ENCODE results near the gene PFDN2. TPM values are rescaled to one million over a fixed set of nuclear protein-coding genes. Genes with fewer than 3 reads are reported as not detected.

The PFDN2 gene
- total and polyA plus RNA-seq, 2 experiments from 2014 or later: 47.6 to 93.2 TPM

DNA sequence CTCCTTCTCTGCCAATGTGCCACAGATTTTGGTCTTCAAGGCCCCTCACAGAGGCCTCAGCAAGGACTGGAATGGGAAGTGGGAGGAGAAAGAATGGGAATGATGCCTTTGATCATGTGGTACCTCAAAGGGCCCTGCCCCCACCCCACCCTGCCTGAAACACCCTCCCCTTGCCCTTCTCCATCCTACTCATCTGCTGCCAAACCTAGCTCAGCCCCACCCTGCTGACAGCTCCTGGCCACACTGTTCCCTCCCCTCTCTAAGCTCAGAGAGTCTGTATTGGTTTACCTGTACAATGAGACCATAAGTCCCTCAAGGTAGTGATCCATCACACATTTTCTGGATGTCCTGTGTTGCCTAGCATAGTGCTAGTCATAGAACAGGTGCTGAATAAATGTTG is 41.4 kb downstream of the PFDN2 start:
- Histone ChIP-seq H3K79me2 (no peaks in the 10 kb centered on the region), H3K27ac (no peak overlapping the region)

DNA sequence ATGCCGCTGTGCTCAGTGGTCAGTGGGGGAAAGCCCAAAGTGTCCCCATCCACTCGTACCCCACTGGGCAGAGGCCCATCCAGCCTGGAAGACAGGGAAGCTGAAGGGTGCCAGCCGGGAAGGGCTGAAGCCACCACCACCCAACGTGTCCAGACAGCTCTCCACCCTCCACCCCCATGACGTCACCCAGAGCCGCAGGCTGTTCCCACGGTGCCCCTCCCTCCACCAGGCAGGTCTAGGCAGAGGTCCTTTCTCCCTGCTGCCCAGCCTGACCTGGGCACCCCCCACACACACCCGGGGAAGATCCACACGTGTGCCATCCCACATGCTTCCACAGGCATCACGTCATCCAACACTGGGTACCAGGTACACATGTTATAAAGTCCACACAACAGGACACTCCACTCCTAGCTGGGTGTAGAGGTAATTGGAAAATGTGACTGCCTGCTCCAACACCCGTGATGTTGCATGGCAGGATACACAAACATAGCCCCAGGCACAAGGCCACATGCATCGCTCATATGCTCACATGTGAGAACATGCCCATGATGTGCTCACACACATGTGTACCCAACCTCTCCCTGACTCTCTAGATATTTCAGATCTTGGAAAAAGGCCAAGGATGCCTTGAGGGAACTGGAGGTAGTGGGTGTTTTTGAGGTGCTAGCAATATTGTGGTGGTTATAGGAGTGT is 43.0 kb downstream of the PFDN2 start:
- no peaks in the 10 kb centered on the region for H3K9me3 ChIP-seq (ENCODE audit: low read depth)
- no peak overlapping the region for H3K4me2 ChIP-seq

More for the DNA sequence above, 41.4 kb downstream of the PFDN2 start:
- Histone ChIP-seq H3K9me2 (replicated peaks; ENCODE audit: insufficient read depth) (no peaks in the 10 kb centered on the region), H3K9me3 (ENCODE audit: low read depth) (no peaks in the 10 kb centered on the region), H3K4me2 (no peak overlapping the region), H3K4me1 (ENCODE audit: insufficient read depth) (no peaks in the 10 kb centered on the region), H3K4me3 (no peak overlapping the region), H2AFZ (no peak overlapping the region), H4K20me1 (ENCODE audit: insufficient read depth, poor library complexity, severe bottlenecking) (no peaks in the 10 kb centered on the region), H3K27me3 (no peaks in the 10 kb centered on the region), H3K36me3 (replicated peaks; ENCODE audit: insufficient read depth, low read depth) (no peaks in the 10 kb centered on the region)
- DNase-seq (ENCODE audit: low spot score): no peak
- TF ChIP-seq, protein P1, sequence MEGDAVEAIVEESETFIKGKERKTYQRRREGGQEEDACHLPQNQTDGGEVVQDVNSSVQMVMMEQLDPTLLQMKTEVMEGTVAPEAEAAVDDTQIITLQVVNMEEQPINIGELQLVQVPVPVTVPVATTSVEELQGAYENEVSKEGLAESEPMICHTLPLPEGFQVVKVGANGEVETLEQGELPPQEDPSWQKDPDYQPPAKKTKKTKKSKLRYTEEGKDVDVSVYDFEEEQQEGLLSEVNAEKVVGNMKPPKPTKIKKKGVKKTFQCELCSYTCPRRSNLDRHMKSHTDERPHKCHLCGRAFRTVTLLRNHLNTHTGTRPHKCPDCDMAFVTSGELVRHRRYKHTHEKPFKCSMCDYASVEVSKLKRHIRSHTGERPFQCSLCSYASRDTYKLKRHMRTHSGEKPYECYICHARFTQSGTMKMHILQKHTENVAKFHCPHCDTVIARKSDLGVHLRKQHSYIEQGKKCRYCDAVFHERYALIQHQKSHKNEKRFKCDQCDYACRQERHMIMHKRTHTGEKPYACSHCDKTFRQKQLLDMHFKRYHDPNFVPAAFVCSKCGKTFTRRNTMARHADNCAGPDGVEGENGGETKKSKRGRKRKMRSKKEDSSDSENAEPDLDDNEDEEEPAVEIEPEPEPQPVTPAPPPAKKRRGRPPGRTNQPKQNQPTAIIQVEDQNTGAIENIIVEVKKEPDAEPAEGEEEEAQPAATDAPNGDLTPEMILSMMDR (IDR thresholded peaks at IDR 0.05; ENCODE audit: poor library complexity): no peak
- no peak for TF ChIP-seq EZH2phosphoT487 (IDR thresholded peaks at IDR 0.05; ENCODE audit: low read depth, severe bottlenecking, unreplicated experiment)
- TF ChIP-seq EZH2 (IDR thresholded peaks at IDR 0.05; ENCODE audit: borderline replicate concordance): no peak

DNA sequence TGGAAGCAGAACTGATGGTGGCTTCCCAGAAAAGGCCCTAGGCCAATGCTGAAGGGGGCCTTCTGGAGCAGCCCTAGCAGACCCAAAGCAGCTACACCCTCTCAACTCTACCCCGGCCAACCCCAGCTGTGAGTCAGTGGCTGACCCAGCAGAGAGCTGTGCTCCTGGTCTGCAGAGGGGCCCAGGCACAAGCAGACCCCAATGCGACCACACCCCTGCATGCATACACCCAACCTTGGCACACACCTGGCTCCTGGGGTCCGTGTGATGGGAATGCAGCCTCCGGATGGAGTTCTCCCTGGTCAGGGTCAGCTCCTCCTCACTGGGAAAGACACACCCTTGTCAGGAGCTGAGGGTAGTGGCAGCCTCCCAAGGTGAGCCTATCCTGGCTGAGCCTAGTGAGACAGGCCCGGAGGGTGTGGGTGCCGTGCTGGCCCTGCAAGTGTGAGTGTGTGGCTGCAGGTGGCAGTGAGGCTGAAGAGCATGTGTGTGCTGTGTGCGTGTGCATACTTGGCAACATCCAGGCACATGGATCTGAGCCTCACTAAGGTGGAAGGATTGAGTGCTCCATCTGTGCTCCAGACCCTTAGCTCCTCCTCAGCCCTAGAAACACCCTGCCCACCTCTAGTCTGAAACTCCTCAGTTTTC is 44.2 kb downstream of the PFDN2 start:
- H2AFZ ChIP-seq: no peak overlapping the region
- H3K9me3 ChIP-seq (ENCODE audit: low read depth): no peaks in the 10 kb centered on the region
- no peaks in the 10 kb centered on the region for H3K27me3 ChIP-seq
- H3K4me3 ChIP-seq: no peak overlapping the region
- no peaks in the 10 kb centered on the region for H3K4me1 ChIP-seq (ENCODE audit: insufficient read depth)
- no peak overlapping the region for H3K4me2 ChIP-seq
- no peaks in the 10 kb centered on the region for H4K20me1 ChIP-seq (ENCODE audit: insufficient read depth, poor library complexity, severe bottlenecking)
- WGBS (ENCODE audit: low lambda C conversion rate, missing lambda C conversion rate): 72% methylated on average over 7 of the region's 7 CpGs
- no peaks in the 10 kb centered on the region for H3K9me2 ChIP-seq (replicated peaks; ENCODE audit: insufficient read depth)
- DNase-seq (ENCODE audit: low spot score): peak; percentile 18
- H3K36me3 ChIP-seq (replicated peaks; ENCODE audit: insufficient read depth, low read depth): no peaks in the 10 kb centered on the region
- no peaks in the 10 kb centered on the region for H3K79me2 ChIP-seq
- TF ChIP-seq, protein P1 (IDR thresholded peaks at IDR 0.05; ENCODE audit: poor library complexity): no peak
- no peak for TF ChIP-seq EZH2phosphoT487 (IDR thresholded peaks at IDR 0.05; ENCODE audit: low read depth, severe bottlenecking, unreplicated experiment)
- no peak for TF ChIP-seq EZH2 (IDR thresholded peaks at IDR 0.05; ENCODE audit: borderline replicate concordance)
- no peak overlapping the region for H3K27ac ChIP-seq

More for the DNA sequence above, 43.0 kb downstream of the PFDN2 start:
- no peaks in the 10 kb centered on the region for H3K79me2 ChIP-seq
- no peak overlapping the region for H3K27ac ChIP-seq
- H3K4me3 ChIP-seq: no peak overlapping the region
- no peaks in the 10 kb centered on the region for H4K20me1 ChIP-seq (ENCODE audit: insufficient read depth, poor library complexity, severe bottlenecking)
- H3K9me2 ChIP-seq (replicated peaks; ENCODE audit: insufficient read depth): no peaks in the 10 kb centered on the region
- DNase-seq (ENCODE audit: low spot score): peak; percentile 1
- no peaks in the 10 kb centered on the region for H3K27me3 ChIP-seq
- H3K36me3 ChIP-seq (replicated peaks; ENCODE audit: insufficient read depth, low read depth): no peaks in the 10 kb centered on the region
- no peaks in the 10 kb centered on the region for H3K4me1 ChIP-seq (ENCODE audit: insufficient read depth)
- WGBS (ENCODE audit: low lambda C conversion rate, missing lambda C conversion rate): 87% methylated on average over 12 of the region's 12 CpGs
- no peak for TF ChIP-seq EZH2 (IDR thresholded peaks at IDR 0.05; ENCODE audit: borderline replicate concordance)
- TF ChIP-seq EZH2phosphoT487 (IDR thresholded peaks at IDR 0.05; ENCODE audit: low read depth, severe bottlenecking, unreplicated experiment): no peak
- TF ChIP-seq, protein P1 (IDR thresholded peaks at IDR 0.05; ENCODE audit: poor library complexity): no peak
- no peak overlapping the region for H2AFZ ChIP-seq
